Measurements from ENCODE around the gene ANKRD11.
"Not testable (repeated sequence)": the region's sequence is repeated elsewhere in the genome, so short reads cannot be mapped to it uniquely, and the experiment has no call there.

- not testable (repeated sequence) for TF ChIP-seq POLR2AphosphoS5, POLR2A, SPI1, TAF1 (IDR thresholded peaks at IDR 0.05; ENCODE audit: low read depth, low read length)
These were observed 35.8 kb downstream of the ANKRD11 start for GRCh38 chr16:89454378-89455125.
